GM23338 (cell line): Measurements from ENCODE around the gene MYO5B. TPM values are rescaled to one million over a fixed set of nuclear protein-coding genes. Genes with fewer than 3 reads are reported as not detected.

Experiments
- ATAC-seq: fragments of 200-7000 bp; cut with Tn5 transposase; 3 replicates; pipeline ENCODE4 v1.9.1; 2020
- DNase-seq: peaks from one replicate; pipeline ENCODE4 v3.0.0-alpha.2; 2015; ENCODE audit warnings: low spot score
- H2AFZ ChIP-seq: fragments of 200-600 bp; sonication (generic); 2 replicates; pipeline ENCODE4 v1.8.0; 2016; ENCODE audit warnings: antibody characterized with exemption, mild to moderate bottlenecking, moderate library complexity
- H3F3A ChIP-seq: fragments of 200-600 bp; sonication (generic); replicated peaks from 2 replicates; pipeline ENCODE4 v1.8.0; 2017; ENCODE audit warnings: antibody characterized with exemption, mixed run types, low read depth
- H3K27ac ChIP-seq: fragments of 200-600 bp; sonication (generic); 2 replicates; pipeline ENCODE4 v1.6.1; 2016; ENCODE audit warnings: low read depth
- H3K27me3 ChIP-seq: fragments of 200-600 bp; sonication (generic); 2 replicates; pipeline ENCODE4 v1.8.0; 2016; ENCODE audit warnings: mild to moderate bottlenecking, mixed run types, moderate library complexity; ENCODE audit not compliant: insufficient read depth
- H3K36me3 ChIP-seq: fragments of 200-600 bp; sonication (generic); 2 replicates; pipeline ENCODE4 v1.8.0; 2016; ENCODE audit warnings: mild to moderate bottlenecking; ENCODE audit not compliant: insufficient read depth
- H3K4me1 ChIP-seq: fragments of 200-600 bp; sonication (generic); 2 replicates; pipeline ENCODE4 v1.8.0; 2016; ENCODE audit warnings: mild to moderate bottlenecking, moderate library complexity; ENCODE audit not compliant: insufficient read depth
- H3K4me2 ChIP-seq: fragments of 200-600 bp; sonication (generic); 2 replicates; pipeline ENCODE4 v1.7.1; 2017; ENCODE audit warnings: mixed run types
- H3K4me3 ChIP-seq: fragments of 200-600 bp; sonication (generic); 2 replicates; pipeline ENCODE4 v1.6.1; 2016; ENCODE audit warnings: mixed run types
- H3K79me2 ChIP-seq: fragments of 200-600 bp; sonication (generic); replicated peaks from 2 replicates; pipeline ENCODE4 v1.8.0; 2017; ENCODE audit warnings: mild to moderate bottlenecking; ENCODE audit not compliant: insufficient read depth
- H3K9me2 ChIP-seq: fragments of 200-600 bp; sonication (generic); 2 replicates; pipeline ENCODE4 v1.8.0; 2017; ENCODE audit not compliant: insufficient read depth
- H4K20me1 ChIP-seq: fragments of 200-600 bp; sonication (generic); replicated peaks from 2 replicates; pipeline ENCODE4 v1.8.0; 2017; ENCODE audit warnings: mild to moderate bottlenecking; ENCODE audit not compliant: insufficient read depth
- H3K27ac Mint-ChIP-seq: 2 replicates; pipeline ENCODE4 v1.8.0; 2020; ENCODE audit warnings: inconsistent platforms, mild to moderate bottlenecking, moderate library complexity, mixed read lengths
- H3K27me3 Mint-ChIP-seq: 3 replicates; pipeline ENCODE4 v1.8.0; 2022; ENCODE audit warnings: low read depth, mild to moderate bottlenecking, moderate library complexity, mixed read lengths, inconsistent platforms; ENCODE audit not compliant: insufficient read depth, poor library complexity
- H3K36me3 Mint-ChIP-seq: 3 replicates; pipeline ENCODE4 v1.8.0; 2021; ENCODE audit warnings: low read depth, mild to moderate bottlenecking, inconsistent platforms, moderate library complexity, mixed read lengths
- H3K4me1 Mint-ChIP-seq: 3 replicates; pipeline ENCODE4 v1.8.0; 2020; ENCODE audit warnings: mild to moderate bottlenecking, inconsistent platforms, mixed read lengths
- H3K4me3 Mint-ChIP-seq: 3 replicates; pipeline ENCODE4 v1.8.0; 2021; ENCODE audit warnings: moderate library complexity, mild to moderate bottlenecking, inconsistent platforms, mixed read lengths
- H3K9me3 Mint-ChIP-seq: 3 replicates; pipeline ENCODE4 v1.8.0; 2020; ENCODE audit warnings: moderate library complexity, mild to moderate bottlenecking, inconsistent platforms, mixed read lengths
- CREB1 ChIP-seq: fragments of 250-450 bp; sonication (Bioruptor Pico); IDR thresholded peaks from 2 replicates; pipeline ENCODE4 v1.5.0; 2020; ENCODE audit warnings: low read depth, mild to moderate bottlenecking, moderate library complexity
- EZH2 ChIP-seq: fragments of 200-600 bp; sonication (generic); IDR thresholded peaks from one replicate; pipeline ENCODE4 v1.8.0; 2017; ENCODE audit warnings: antibody characterized with exemption, mild to moderate bottlenecking, low read depth; ENCODE audit not compliant: unreplicated experiment
- EZH2phosphoT487 ChIP-seq: fragments of 200-600 bp; sonication (generic); IDR thresholded peaks from one replicate; pipeline ENCODE4 v1.8.1; 2018; ENCODE audit warnings: antibody characterized with exemption; ENCODE audit not compliant: unreplicated experiment
- JUNB ChIP-seq: IDR thresholded peaks from one replicate; pipeline ENCODE4 v1.6.1; 2016; ENCODE audit warnings: antibody characterized with exemption; ENCODE audit not compliant: unreplicated experiment
- NANOG ChIP-seq: IDR thresholded peaks from 2 replicates; pipeline ENCODE4 v1.6.1; 2016; ENCODE audit warnings: antibody characterized with exemption, borderline replicate concordance
- POLR2AphosphoS5 ChIP-seq: IDR thresholded peaks from 2 replicates; pipeline ENCODE4 v1.6.1; 2016; ENCODE audit warnings: antibody characterized with exemption, low read depth
- STAT1 ChIP-seq: IDR thresholded peaks from one replicate; pipeline ENCODE4 v1.6.1; 2016; ENCODE audit warnings: antibody characterized with exemption; ENCODE audit not compliant: unreplicated experiment
- ZNF114 ChIP-seq: fragments of 250-450 bp; sonication (Bioruptor Pico); IDR thresholded peaks from 2 replicates; pipeline ENCODE4 v1.5.0; 2020; ENCODE audit warnings: mild to moderate bottlenecking, moderate library complexity
- ZNF331 ChIP-seq: fragments of 250-450 bp; sonication (Bioruptor Pico); IDR thresholded peaks from 2 replicates; pipeline ENCODE4 v1.5.0; 2020; ENCODE audit warnings: low read depth, mild to moderate bottlenecking, moderate library complexity
- ZNF462 ChIP-seq: fragments of 250-450 bp; sonication (Bioruptor Pico); IDR thresholded peaks from 2 replicates; pipeline ENCODE4 v1.5.0; 2020; ENCODE audit warnings: mild to moderate bottlenecking, moderate library complexity
- polyA plus RNA-seq: library from polyadenylated mRNA; unstranded; fragments of >200 nt; fragmentation: Nextera tagmentation; extraction: Ambion mirVana; gene quantifications from 2 replicates; pipeline ENCODE4 v1.2.1, GENCODE V29; 2016
- total RNA-seq: library from RNA; depleted of rRNA; stranded (reverse); fragments of >200 nt; shearing (Covaris generic); gene quantifications from 2 replicates; pipeline ENCODE4 v1.2.3, GENCODE V29; 2014
- TF ChIP-seq, protein P1 (sequence below): IDR thresholded peaks from 2 replicates; pipeline ENCODE4 v1.6.1; 2016; ENCODE audit warnings: antibody characterized with exemption
- TF ChIP-seq, protein P2 (sequence below), 2 experiments: fragments of 200-600 bp in 1 of 2; sonication (generic) in 1 of 2; conservative IDR thresholded peaks; 2 replicates each; pipeline versions ENCODE4 v1.5.1 to v1.6.1; 2016 to 2017; ENCODE audit warnings: antibody characterized with exemption in 2 of 2, low read depth in 2 of 2, mild to moderate bottlenecking in 2 of 2, moderate library complexity in 1 of 2
- TF ChIP-seq, protein P3 (sequence below): IDR thresholded peaks from one replicate; pipeline ENCODE4 v1.6.1; 2018; ENCODE audit warnings: antibody characterized with exemption; ENCODE audit not compliant: unreplicated experiment

MYO5B gene
- total and polyA plus RNA-seq, 2 experiments from 2014 or later: 3.2 to 19.1 TPM

- H3K4me1 ChIP-seq: peaks cover 16% of the 10 kb centered on the region
- H3K36me3 ChIP-seq: peaks cover 5% of the 10 kb centered on the region; the same call in 1 of the 2 replicates
- H3K27me3 ChIP-seq: no peaks in the 10 kb centered on the region
- H4K20me1 ChIP-seq: no peaks in the 10 kb centered on the region; the same call in 1 of the 2 replicates
- H3K79me2 ChIP-seq: peaks cover 69% of the 10 kb centered on the region
- Mint-ChIP-seq H3K36me3 (peaks cover 48% of the 10 kb centered on the region), H3K9me3 (peaks cover 34% of the 10 kb centered on the region), H3K4me3 (peak overlapping the region; percentile 27), H3K27ac (no peak overlapping the region), H3K27me3 (peaks cover 2% of the 10 kb centered on the region), H3K4me1 (peaks cover 24% of the 10 kb centered on the region)
- no peaks in the 10 kb centered on the region for H3K9me2 ChIP-seq
- no peak overlapping the region for H2AFZ ChIP-seq
- no peaks in the 10 kb centered on the region for H3F3A ChIP-seq
- TF ChIP-seq POLR2AphosphoS5 (no peak), NANOG (no peak), EZH2 (no peak), STAT1 (no peak), CREB1 (CRISPR knock-in tag) (no peak), ZNF462 (CRISPR knock-in tag) (no peak), ZNF331 (CRISPR knock-in tag) (no peak), ZNF114 (no peak), EZH2phosphoT487 (no peak), JUNB (no peak)
- TF ChIP-seq, protein P1, sequence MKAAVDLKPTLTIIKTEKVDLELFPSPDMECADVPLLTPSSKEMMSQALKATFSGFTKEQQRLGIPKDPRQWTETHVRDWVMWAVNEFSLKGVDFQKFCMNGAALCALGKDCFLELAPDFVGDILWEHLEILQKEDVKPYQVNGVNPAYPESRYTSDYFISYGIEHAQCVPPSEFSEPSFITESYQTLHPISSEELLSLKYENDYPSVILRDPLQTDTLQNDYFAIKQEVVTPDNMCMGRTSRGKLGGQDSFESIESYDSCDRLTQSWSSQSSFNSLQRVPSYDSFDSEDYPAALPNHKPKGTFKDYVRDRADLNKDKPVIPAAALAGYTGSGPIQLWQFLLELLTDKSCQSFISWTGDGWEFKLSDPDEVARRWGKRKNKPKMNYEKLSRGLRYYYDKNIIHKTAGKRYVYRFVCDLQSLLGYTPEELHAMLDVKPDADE: no peak
- TF ChIP-seq, protein P2, sequence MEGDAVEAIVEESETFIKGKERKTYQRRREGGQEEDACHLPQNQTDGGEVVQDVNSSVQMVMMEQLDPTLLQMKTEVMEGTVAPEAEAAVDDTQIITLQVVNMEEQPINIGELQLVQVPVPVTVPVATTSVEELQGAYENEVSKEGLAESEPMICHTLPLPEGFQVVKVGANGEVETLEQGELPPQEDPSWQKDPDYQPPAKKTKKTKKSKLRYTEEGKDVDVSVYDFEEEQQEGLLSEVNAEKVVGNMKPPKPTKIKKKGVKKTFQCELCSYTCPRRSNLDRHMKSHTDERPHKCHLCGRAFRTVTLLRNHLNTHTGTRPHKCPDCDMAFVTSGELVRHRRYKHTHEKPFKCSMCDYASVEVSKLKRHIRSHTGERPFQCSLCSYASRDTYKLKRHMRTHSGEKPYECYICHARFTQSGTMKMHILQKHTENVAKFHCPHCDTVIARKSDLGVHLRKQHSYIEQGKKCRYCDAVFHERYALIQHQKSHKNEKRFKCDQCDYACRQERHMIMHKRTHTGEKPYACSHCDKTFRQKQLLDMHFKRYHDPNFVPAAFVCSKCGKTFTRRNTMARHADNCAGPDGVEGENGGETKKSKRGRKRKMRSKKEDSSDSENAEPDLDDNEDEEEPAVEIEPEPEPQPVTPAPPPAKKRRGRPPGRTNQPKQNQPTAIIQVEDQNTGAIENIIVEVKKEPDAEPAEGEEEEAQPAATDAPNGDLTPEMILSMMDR (conservative IDR thresholded peaks at IDR 0.05; ENCODE audit: low read depth in 2 of 2): no peak
- TF ChIP-seq, protein P3, sequence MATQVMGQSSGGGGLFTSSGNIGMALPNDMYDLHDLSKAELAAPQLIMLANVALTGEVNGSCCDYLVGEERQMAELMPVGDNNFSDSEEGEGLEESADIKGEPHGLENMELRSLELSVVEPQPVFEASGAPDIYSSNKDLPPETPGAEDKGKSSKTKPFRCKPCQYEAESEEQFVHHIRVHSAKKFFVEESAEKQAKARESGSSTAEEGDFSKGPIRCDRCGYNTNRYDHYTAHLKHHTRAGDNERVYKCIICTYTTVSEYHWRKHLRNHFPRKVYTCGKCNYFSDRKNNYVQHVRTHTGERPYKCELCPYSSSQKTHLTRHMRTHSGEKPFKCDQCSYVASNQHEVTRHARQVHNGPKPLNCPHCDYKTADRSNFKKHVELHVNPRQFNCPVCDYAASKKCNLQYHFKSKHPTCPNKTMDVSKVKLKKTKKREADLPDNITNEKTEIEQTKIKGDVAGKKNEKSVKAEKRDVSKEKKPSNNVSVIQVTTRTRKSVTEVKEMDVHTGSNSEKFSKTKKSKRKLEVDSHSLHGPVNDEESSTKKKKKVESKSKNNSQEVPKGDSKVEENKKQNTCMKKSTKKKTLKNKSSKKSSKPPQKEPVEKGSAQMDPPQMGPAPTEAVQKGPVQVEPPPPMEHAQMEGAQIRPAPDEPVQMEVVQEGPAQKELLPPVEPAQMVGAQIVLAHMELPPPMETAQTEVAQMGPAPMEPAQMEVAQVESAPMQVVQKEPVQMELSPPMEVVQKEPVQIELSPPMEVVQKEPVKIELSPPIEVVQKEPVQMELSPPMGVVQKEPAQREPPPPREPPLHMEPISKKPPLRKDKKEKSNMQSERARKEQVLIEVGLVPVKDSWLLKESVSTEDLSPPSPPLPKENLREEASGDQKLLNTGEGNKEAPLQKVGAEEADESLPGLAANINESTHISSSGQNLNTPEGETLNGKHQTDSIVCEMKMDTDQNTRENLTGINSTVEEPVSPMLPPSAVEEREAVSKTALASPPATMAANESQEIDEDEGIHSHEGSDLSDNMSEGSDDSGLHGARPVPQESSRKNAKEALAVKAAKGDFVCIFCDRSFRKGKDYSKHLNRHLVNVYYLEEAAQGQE: no peak
- peak overlapping the region; percentile 94 for H3K4me3 ChIP-seq
- ATAC-seq: no peak
- H3K27ac ChIP-seq: no peak overlapping the region; the same call in 1 of the 2 replicates
- peak; percentile 9 for DNase-seq
- H3K4me2 ChIP-seq: peak overlapping the region; percentile 88
These were observed 383.6 kb downstream of the MYO5B start for GRCh38 chr18:49811151-49811938.
